ENCODE measurements around the gene USF1.

Gene USF1

DNA sequence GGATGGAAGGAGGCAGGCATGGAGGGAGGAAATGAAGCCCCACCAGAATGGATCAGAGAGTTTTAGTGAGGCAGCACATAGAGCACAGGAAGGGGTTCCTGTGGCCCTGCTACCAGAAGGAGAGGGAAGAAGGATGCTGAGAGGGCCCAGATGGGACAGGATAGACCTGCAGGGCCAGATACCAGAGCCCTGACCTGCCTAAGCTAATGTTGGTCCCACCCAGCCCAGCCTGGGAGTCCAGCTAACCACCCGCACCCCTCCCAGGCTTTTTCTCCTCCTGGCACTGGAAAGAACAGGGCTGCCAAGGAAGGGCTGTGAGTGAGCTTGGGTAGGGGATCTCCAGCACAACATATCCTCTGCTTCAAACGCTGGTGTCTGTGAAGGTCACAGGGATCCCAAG, 36.7 kb upstream of the USF1 start:
- H3K4me2 ChIP-seq: peak overlapping the region in 5 of 11 experiments; percentile 69 to 84 (median 75); a peak in 10 of 22 replicates
- peak overlapping the region in 1 of 11 experiments; percentile 66; a peak in 2 of 22 replicates for H3K9ac ChIP-seq
- no peaks in the 10 kb centered on the region for H3K27me3 ChIP-seq
- H3K4me1 ChIP-seq: peaks cover 0 to 83% (median 22%) of the 10 kb centered on the region in 10 experiments; a peak in 13 of 20 replicates
- no peaks in the 10 kb centered on the region for H4K20me1 ChIP-seq
- no peak overlapping the region for H3K4me3 ChIP-seq
- no peaks in the 10 kb centered on the region for H3K9me3 ChIP-seq (replicated peaks in 1 of 11)
- no peak for TF ChIP-seq Cebpa-rat (IDR thresholded peaks at IDR 0.05)
- H3K27ac ChIP-seq: peak overlapping the region in 5 of 11 experiments; percentile 41 to 86 (median 74); a peak in 7 of 22 replicates
- H3K36me3 ChIP-seq: no peaks in the 10 kb centered on the region

DNA sequence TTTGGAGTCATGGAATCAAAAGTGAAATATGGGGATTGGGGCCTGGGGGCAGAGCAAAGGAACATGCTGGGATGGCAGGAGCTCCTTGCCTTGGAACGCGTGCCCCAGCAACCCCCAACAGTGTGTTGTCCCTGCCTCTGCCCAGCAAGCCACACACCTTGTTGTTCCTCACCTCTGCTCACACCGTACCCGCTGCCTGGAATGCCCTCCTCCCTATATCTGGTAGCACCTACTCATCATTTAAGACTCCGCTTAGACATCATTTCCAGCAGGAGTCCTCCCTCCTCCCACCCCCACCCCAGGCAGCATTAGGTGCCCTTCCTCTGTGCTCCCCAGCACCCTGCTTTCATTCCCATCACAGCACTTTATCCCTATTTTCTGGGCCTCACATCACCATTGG, 35.7 kb upstream of the USF1 start:
- H3K27ac ChIP-seq: peak overlapping the region in 2 of 11 experiments; percentile 4 to 17; a peak in 1 of 22 replicates
- TF ChIP-seq Cebpa-rat (IDR thresholded peaks at IDR 0.05): no peak
- no peaks in the 10 kb centered on the region for H3K9me3 ChIP-seq (replicated peaks in 1 of 11)
- no peaks in the 10 kb centered on the region for H3K36me3 ChIP-seq
- peak overlapping the region in 5 of 11 experiments; percentile 6 to 80 (median 66); a peak in 7 of 22 replicates for H3K4me2 ChIP-seq
- no peaks in the 10 kb centered on the region for H4K20me1 ChIP-seq
- H3K4me1 ChIP-seq: peaks cover 0 to 74% (median 22%) of the 10 kb centered on the region in 10 experiments; a peak in 13 of 20 replicates
- H3K4me3 ChIP-seq: no peak overlapping the region
- H3K9ac ChIP-seq: no peak overlapping the region; a peak in 1 of 22 replicates
- no peaks in the 10 kb centered on the region for H3K27me3 ChIP-seq

DNA sequence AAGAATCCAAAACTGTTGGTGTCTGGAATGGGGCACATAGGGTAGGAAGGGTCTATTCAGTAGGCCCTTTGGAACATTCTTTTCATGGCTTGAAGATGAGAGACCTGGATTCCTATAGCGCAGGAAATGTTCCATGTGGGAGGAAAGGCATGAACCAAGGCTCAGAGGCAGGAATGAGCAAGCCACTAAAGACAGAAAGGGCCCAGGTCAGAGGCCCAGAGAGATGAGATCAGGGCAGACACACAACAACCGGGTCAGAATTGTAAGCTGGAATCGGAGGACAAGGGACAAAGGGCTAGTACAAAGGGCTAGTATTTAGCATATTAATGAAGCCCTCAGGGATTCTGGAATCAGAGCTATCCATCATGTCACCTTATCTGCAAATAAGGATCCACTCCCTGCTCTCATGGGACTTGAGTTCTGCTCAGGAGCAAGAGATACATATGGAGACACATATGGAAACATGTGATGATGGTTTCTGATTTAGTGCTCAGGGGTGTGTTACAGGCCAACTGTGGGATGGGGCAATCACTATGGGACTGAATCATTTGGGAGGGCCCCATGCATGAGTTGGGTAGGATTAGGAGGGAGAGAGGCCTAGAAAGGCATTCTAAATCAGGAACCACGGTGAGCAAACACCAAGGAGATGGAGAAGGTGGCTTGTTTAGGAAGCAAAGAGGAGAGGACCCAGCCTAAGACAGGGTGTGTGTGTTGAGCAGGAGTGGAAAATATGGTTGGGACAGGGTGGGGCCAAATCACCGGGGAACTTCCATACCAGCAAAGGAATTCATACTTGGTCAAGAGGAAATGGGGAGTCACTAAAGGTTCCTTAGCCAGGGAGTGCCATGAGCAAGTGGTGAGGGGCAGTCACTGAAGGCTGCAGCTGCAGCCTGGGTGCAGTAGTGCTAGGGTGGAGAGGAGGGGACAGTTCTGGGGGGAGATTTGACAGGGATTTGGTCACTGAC, 34.9 kb upstream of the USF1 start:
- Histone ChIP-seq H3K4me2 (peak overlapping the region in 5 of 11 experiments; percentile 6 to 80 (median 56); a peak in 8 of 22 replicates), H3K4me3 (no peak overlapping the region), H3K9me3 (replicated peaks in 1 of 11) (no peaks in the 10 kb centered on the region), H3K36me3 (no peaks in the 10 kb centered on the region), H3K9ac (no peak overlapping the region; a peak in 1 of 22 replicates), H4K20me1 (no peaks in the 10 kb centered on the region), H3K27ac (peak overlapping the region in 2 of 11 experiments; percentile 4 to 17; a peak in 2 of 22 replicates), H3K27me3 (no peaks in the 10 kb centered on the region), H3K4me1 (peaks cover 0 to 66% (median 22%) of the 10 kb centered on the region in 10 experiments; a peak in 13 of 20 replicates)
- TF ChIP-seq Cebpa-rat (IDR thresholded peaks at IDR 0.05): no peak

DNA sequence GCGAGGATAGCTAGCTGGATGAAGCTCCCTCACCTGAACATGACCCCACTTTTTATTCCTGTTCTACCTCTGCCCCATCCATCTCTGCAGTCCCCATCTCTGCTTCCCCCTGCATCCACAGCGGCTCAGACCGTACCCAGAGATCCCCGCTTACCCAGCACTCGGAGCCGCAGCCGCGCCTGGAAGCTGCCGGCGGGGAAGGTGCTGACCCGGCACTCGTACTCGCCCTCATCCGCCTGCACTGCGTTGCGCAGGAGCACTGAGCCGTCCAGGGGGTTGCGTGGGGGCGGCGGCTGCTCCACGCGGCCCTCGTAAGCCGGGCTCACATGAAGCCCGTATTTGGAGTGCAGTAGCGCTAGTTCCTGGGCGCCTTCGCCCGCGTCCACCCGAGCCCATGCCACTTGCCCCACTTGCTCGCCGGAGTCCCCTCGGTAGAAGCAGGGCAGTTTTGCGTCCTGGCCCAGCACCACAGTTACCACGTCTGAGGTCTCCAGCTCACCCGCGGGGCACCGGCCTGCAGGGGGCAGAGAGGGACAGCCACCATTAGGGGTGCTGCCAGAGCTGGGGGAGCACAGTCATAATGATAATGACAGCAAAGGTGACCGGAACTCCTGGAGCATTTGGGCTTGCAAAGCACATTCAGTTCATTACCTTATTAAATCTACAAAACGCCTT, 33.8 kb upstream of the USF1 start:
- Histone ChIP-seq H3K4me3 (no peak overlapping the region), H3K4me1 (peaks cover 0 to 58% (median 17%) of the 10 kb centered on the region in 10 experiments; a peak in 13 of 20 replicates), H3K9ac (no peak overlapping the region), H3K36me3 (no peaks in the 10 kb centered on the region), H3K27me3 (no peaks in the 10 kb centered on the region), H3K9me3 (replicated peaks in 1 of 11) (no peaks in the 10 kb centered on the region), H3K4me2 (peak overlapping the region in 3 of 11 experiments; percentile 4 to 66 (median 56); a peak in 4 of 22 replicates), H4K20me1 (no peaks in the 10 kb centered on the region), H3K27ac (no peak overlapping the region)
- no peak for TF ChIP-seq Cebpa-rat (IDR thresholded peaks at IDR 0.05)

DNA sequence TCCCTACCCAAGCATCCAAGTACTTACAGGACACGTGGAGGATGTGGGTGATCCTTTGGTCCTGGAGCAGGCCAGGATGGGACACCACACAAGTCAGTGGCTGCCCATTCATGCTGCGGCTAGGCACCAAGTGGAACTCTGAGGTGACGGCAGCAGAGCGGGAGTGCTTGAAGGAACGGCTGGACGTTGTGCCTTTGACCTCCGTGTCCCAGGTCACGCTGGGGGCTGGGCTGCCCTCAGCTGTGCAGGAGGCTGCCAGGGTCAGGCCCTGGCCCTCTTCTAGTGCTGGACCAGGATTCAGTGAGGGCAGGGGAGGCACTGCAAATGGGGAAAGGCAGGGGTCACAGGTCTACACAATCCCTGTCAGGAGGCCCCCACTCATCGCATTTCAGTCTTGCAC, 31.6 kb upstream of the USF1 start:
- no peak overlapping the region for H3K4me2 ChIP-seq
- H3K4me1 ChIP-seq: peaks cover 0 to 58% (median 16%) of the 10 kb centered on the region in 10 experiments; a peak in 11 of 20 replicates
- no peak overlapping the region for H3K9ac ChIP-seq

DNA sequence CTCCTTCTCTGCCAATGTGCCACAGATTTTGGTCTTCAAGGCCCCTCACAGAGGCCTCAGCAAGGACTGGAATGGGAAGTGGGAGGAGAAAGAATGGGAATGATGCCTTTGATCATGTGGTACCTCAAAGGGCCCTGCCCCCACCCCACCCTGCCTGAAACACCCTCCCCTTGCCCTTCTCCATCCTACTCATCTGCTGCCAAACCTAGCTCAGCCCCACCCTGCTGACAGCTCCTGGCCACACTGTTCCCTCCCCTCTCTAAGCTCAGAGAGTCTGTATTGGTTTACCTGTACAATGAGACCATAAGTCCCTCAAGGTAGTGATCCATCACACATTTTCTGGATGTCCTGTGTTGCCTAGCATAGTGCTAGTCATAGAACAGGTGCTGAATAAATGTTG, 30.6 kb upstream of the USF1 start:
- TF ChIP-seq Cebpa-rat (IDR thresholded peaks at IDR 0.05): no peak
- Histone ChIP-seq H3K9me3 (replicated peaks in 1 of 11) (no peaks in the 10 kb centered on the region), H3K4me3 (no peak overlapping the region), H3K4me1 (peaks cover 8 to 58% (median 23%) of the 10 kb centered on the region in 10 experiments), H3K9ac (no peak overlapping the region), H3K27me3 (no peaks in the 10 kb centered on the region), H3K4me2 (no peak overlapping the region), H3K36me3 (no peaks in the 10 kb centered on the region), H4K20me1 (no peaks in the 10 kb centered on the region), H3K27ac (no peak overlapping the region)

More for the DNA sequence above, 31.6 kb upstream of the USF1 start:
- H3K27me3 ChIP-seq: no peaks in the 10 kb centered on the region
- TF ChIP-seq Cebpa-rat (IDR thresholded peaks at IDR 0.05): no peak
- no peak overlapping the region for H3K27ac ChIP-seq
- no peaks in the 10 kb centered on the region for H3K9me3 ChIP-seq (replicated peaks in 1 of 11)
- H3K36me3 ChIP-seq: no peaks in the 10 kb centered on the region
- no peaks in the 10 kb centered on the region for H4K20me1 ChIP-seq
- H3K4me3 ChIP-seq: no peak overlapping the region

DNA sequence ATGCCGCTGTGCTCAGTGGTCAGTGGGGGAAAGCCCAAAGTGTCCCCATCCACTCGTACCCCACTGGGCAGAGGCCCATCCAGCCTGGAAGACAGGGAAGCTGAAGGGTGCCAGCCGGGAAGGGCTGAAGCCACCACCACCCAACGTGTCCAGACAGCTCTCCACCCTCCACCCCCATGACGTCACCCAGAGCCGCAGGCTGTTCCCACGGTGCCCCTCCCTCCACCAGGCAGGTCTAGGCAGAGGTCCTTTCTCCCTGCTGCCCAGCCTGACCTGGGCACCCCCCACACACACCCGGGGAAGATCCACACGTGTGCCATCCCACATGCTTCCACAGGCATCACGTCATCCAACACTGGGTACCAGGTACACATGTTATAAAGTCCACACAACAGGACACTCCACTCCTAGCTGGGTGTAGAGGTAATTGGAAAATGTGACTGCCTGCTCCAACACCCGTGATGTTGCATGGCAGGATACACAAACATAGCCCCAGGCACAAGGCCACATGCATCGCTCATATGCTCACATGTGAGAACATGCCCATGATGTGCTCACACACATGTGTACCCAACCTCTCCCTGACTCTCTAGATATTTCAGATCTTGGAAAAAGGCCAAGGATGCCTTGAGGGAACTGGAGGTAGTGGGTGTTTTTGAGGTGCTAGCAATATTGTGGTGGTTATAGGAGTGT, 29.0 kb upstream of the USF1 start:
- no peak overlapping the region for H3K4me3 ChIP-seq
- H4K20me1 ChIP-seq: no peaks in the 10 kb centered on the region
- H3K4me1 ChIP-seq: peaks cover 24 to 58% (median 36%) of the 10 kb centered on the region in 10 experiments
- H3K9me3 ChIP-seq (replicated peaks in 1 of 11): peaks cover 0 to 9% (median 6%) of the 10 kb centered on the region in 11 experiments; a peak in 5 of 22 replicates
- TF ChIP-seq Cebpa-rat (IDR thresholded peaks at IDR 0.05): no peak
- no peak overlapping the region; a peak in 1 of 22 replicates for H3K27ac ChIP-seq
- peak overlapping the region in 4 of 11 experiments; percentile 16 to 61 (median 50); a peak in 4 of 22 replicates for H3K4me2 ChIP-seq
- no peak overlapping the region for H3K9ac ChIP-seq
- no peaks in the 10 kb centered on the region for H3K27me3 ChIP-seq
- no peaks in the 10 kb centered on the region for H3K36me3 ChIP-seq

DNA sequence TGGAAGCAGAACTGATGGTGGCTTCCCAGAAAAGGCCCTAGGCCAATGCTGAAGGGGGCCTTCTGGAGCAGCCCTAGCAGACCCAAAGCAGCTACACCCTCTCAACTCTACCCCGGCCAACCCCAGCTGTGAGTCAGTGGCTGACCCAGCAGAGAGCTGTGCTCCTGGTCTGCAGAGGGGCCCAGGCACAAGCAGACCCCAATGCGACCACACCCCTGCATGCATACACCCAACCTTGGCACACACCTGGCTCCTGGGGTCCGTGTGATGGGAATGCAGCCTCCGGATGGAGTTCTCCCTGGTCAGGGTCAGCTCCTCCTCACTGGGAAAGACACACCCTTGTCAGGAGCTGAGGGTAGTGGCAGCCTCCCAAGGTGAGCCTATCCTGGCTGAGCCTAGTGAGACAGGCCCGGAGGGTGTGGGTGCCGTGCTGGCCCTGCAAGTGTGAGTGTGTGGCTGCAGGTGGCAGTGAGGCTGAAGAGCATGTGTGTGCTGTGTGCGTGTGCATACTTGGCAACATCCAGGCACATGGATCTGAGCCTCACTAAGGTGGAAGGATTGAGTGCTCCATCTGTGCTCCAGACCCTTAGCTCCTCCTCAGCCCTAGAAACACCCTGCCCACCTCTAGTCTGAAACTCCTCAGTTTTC, 27.8 kb upstream of the USF1 start:
- Histone ChIP-seq H3K27ac (peak overlapping the region in 2 of 11 experiments; percentile 30 to 44; a peak in 4 of 22 replicates), H4K20me1 (no peaks in the 10 kb centered on the region), H3K4me2 (peak overlapping the region in 7 of 11 experiments; percentile 3 to 61 (median 42); a peak in 8 of 22 replicates), H3K27me3 (no peaks in the 10 kb centered on the region), H3K4me3 (no peak overlapping the region), H3K36me3 (no peaks in the 10 kb centered on the region), H3K4me1 (peaks cover 27 to 51% (median 39%) of the 10 kb centered on the region in 10 experiments), H3K9ac (0 out of 22 replicates have a peak overlapping the region, but pooled peaks of 1 of the 11 experiments have one; percentile 17), H3K9me3 (replicated peaks in 1 of 11) (peaks cover 0 to 9% (median 6%) of the 10 kb centered on the region in 11 experiments; a peak in 5 of 22 replicates)
- TF ChIP-seq Cebpa-rat (IDR thresholded peaks at IDR 0.05): no peak
